RWPE1 (cell line): ENCODE measurements around the gene CTRL.
"Not testable (repeated sequence)": the region's sequence is repeated elsewhere in the genome, so short reads cannot be mapped to it uniquely, and the experiment has no call there.

Experiments
- CTCF ChIA-PET: fragments of 350-600 bp; sonication (Branson Sonifier 250); formaldehyde crosslinking; extraction: SDS; loops from one replicate; lab custom pipeline; 2021; lab: Yijun Ruan, JAX
- POLR2A ChIA-PET: fragments of 400-600 bp; formaldehyde crosslinking; extraction: SDS; loops from one replicate; lab custom pipeline; 2020; ENCODE audit warnings: antibody characterized with exemption; ENCODE audit not compliant: low non-redundant PET; lab: Yijun Ruan, JAX
- DNase-seq: peaks from one replicate; pipeline ENCODE4 v3.0.0; 2012; ENCODE audit warnings: low spot score
- H3K27ac ChIP-seq: fragments of 450-650 bp; 2 replicates; pipeline ENCODE4 v1.5.1; 2017
- TF ChIP-seq, protein P1 (sequence below): fragments of 450-650 bp; conservative IDR thresholded peaks from 2 replicates; pipeline ENCODE4 v1.5.1; 2017; ENCODE audit warnings: low read depth, mild to moderate bottlenecking

Gene CTRL

GRCh38 chr16:67975321-67976105, 43.9 kb upstream of the CTRL start:
- DNase-seq = no peak
- CTCF ChIA-PET = no interaction called here
- POLR2A ChIA-PET = no interaction called here

DNA sequence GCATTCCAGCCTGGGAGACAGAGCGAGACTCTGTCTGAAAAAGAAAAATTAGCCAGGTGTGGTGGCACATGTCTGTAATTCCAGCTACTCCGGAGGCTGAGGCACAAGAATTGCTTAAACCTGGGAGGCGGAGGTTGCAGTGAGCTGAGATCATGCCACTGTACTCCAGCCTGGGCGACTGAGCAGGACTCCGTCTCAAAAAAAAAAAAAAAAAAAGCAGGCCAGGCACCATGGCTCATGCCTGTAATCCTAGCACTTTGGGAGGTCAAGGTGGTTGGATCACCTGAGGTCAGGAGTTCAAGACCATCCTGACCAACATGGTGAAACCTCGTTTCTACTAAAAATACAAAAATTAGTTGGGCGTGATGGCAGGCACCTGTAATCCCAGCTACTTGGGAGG, 40.6 kb upstream of the CTRL start:
- CTCF ChIA-PET, POLR2A ChIA-PET, DNase-seq, H3K27ac ChIP-seq: not testable (repeated sequence)

More at GRCh38 chr16:67975321-67976105, 43.9 kb upstream of the CTRL start:
- TF ChIP-seq, protein P1, sequence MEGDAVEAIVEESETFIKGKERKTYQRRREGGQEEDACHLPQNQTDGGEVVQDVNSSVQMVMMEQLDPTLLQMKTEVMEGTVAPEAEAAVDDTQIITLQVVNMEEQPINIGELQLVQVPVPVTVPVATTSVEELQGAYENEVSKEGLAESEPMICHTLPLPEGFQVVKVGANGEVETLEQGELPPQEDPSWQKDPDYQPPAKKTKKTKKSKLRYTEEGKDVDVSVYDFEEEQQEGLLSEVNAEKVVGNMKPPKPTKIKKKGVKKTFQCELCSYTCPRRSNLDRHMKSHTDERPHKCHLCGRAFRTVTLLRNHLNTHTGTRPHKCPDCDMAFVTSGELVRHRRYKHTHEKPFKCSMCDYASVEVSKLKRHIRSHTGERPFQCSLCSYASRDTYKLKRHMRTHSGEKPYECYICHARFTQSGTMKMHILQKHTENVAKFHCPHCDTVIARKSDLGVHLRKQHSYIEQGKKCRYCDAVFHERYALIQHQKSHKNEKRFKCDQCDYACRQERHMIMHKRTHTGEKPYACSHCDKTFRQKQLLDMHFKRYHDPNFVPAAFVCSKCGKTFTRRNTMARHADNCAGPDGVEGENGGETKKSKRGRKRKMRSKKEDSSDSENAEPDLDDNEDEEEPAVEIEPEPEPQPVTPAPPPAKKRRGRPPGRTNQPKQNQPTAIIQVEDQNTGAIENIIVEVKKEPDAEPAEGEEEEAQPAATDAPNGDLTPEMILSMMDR = no peak
- H3K27ac ChIP-seq = no peak overlapping the region

GRCh38 chr16:67971111-67971510, 39.4 kb upstream of the CTRL start:
- TF ChIP-seq, protein P1 = no peak
- DNase-seq = no peak
- POLR2A ChIA-PET = no interaction called here
- CTCF ChIA-PET = no interaction called here
- H3K27ac ChIP-seq = 0 out of 2 replicates have a peak overlapping the region, but pooled peaks have one; percentile 7

GRCh38 chr16:67969254-67970039, 37.8 kb upstream of the CTRL start:
- TF ChIP-seq, protein P1 = no peak
- CTCF ChIA-PET = interaction anchor here (0.7 kb wide), 1 partner anchor 19 kb away, joined by 4 read pairs; no protein-coding TSS in a partner anchor
- peak overlapping the region; percentile 89 for H3K27ac ChIP-seq
- POLR2A ChIA-PET = no interaction called here
- DNase-seq = no peak

DNA sequence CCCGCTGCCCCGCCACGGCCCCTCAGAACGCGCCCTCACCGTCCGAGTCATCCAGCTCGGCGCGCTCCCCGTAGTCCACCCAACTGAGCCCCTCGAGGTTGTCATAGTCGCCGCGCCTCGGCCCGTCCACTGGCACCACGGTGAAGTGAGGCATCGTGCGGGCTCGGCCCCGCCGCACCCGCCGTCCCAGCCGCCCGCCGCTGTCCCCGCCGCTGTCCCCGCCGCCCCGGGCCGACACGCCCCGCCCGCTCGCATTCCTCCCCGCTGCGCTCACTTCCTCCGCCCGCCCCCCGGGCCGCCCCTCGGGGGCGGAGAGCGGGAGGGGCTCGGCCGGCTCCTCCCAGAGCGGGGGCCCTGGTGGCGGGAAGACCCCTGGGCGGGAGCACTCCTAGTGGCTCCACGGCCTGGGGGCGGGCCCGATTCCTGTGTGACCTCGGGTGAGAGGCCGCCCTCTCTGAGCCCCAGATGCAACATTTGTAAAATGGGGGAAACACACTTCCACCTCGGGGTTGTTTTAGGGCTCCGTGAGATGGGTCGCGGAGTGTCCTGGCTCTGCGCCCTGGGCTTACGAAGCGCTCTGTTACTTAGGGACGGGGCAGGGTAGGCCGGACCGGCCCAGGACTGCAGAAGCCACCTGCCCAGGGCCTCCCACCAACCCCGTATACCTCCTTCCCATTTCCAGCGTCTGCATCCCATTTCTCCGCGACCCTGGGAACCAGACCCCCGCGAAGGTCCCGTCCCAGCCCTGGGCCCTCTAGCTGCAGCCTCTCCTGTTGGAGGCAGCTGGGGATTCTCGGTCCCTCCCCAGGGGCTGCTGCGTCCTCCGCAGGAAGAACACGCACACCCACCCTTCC, 37.0 kb upstream of the CTRL start, which contains the start of gene SLC12A4:
SLC12A4 (minus strand) TSS at position 238 of the 854 bp plus-strand sequence; CDS start at position 154, 84 bp downstream.
- TF ChIP-seq, protein P1 = no peak
- H3K27ac ChIP-seq = peak within 1 kb of the TSS; percentile 89
- ChIA-PET POLR2A (no interaction called here), CTCF (interaction anchor here (0.5 kb wide), 1 partner anchor 25 kb away, joined by 4 read pairs; no protein-coding TSS in a partner anchor)
- peak; percentile 92 for DNase-seq

DNA sequence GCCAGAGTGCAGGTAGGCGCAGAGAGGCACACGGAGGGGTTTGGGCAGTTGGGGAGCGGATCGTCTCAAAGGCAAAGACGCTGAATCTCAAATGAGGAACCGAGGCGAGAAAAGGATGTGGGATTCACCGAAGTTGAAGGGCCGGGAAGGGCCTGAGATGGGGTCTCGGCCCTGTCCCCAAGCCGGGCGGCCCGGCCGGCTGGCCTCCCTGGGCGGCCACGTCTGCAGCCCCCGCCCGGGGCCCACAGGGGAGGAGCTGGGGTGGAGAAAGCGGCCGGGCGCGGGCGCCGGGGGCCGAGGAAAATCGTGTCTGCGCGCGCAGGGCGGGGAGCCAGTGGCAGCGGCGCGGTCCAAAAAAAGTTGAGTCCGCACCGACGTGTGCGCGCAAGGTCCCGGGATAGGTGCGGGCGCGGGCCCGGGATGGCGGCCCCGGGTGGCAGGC, 36.3 kb upstream of the CTRL start:
- CTCF ChIA-PET = interaction anchor here (0.5 kb wide), 1 partner anchor 26 kb away, joined by 4 read pairs; no protein-coding TSS in a partner anchor
- TF ChIP-seq, protein P1 = no peak
- peak overlapping the region; percentile 89 for H3K27ac ChIP-seq
- POLR2A ChIA-PET = no interaction called here
- DNase-seq = no peak
